ENCODE results near the gene KMT2A.

DNA sequence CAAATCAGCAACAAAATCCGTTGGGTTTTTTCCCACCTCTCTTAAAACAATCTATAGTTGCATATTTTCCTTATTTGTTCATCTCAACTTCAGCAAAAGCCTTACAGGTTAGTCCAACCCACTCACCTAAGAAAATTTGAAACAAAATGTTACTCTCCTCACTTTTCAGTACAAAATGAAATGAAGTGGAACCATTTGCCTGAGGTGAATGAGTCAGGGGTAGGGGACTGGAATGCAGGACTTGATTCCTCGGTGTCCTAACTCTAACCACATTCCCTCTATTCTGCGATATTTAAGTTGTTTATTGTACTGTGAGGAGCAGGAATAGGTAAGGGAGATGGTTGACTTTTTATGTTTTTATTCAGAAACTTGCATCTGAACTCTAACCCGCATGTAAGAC, 18.5 kb upstream of the KMT2A start:
- TF ChIP-seq, protein P1, sequence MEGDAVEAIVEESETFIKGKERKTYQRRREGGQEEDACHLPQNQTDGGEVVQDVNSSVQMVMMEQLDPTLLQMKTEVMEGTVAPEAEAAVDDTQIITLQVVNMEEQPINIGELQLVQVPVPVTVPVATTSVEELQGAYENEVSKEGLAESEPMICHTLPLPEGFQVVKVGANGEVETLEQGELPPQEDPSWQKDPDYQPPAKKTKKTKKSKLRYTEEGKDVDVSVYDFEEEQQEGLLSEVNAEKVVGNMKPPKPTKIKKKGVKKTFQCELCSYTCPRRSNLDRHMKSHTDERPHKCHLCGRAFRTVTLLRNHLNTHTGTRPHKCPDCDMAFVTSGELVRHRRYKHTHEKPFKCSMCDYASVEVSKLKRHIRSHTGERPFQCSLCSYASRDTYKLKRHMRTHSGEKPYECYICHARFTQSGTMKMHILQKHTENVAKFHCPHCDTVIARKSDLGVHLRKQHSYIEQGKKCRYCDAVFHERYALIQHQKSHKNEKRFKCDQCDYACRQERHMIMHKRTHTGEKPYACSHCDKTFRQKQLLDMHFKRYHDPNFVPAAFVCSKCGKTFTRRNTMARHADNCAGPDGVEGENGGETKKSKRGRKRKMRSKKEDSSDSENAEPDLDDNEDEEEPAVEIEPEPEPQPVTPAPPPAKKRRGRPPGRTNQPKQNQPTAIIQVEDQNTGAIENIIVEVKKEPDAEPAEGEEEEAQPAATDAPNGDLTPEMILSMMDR (IDR thresholded peaks at IDR 0.05; ENCODE audit: borderline replicate concordance, extremely low read depth, low read length, poor library complexity, severe bottlenecking) = no peak
- no peak for TF ChIP-seq EZH2 (IDR thresholded peaks at IDR 0.05; ENCODE audit: borderline replicate concordance, low read depth, low read length, severe bottlenecking)

Measured in DND-41 (cell line).